Measurements from ENCODE around the gene DPPA3.
"Not testable (repeated sequence)": the region's sequence is repeated elsewhere in the genome, so short reads cannot be mapped to it uniquely, and the experiment has no call there.

The DPPA3 gene

DNA sequence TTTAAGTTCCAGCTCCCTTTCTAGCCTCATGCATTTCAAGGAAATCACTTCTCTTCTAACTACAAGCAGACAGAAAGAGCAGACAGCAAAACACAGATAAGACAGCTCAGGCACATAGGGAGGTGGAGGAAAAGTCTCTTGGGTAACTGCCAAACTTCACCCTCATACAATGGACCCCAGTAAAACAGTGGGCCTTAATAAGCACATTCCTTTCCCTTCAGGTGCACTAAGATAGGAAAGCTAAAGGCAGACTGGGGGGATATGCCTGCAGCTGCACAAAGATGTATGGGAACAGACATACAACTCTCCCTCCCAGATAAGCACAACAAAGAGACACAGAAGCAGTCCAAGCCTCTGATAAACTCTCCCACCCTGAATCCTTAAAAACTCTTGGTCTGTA is 19.8 kb downstream of the DPPA3 start:
- not testable (repeated sequence) for DNase-seq (ENCODE audit: low read depth)

DNA sequence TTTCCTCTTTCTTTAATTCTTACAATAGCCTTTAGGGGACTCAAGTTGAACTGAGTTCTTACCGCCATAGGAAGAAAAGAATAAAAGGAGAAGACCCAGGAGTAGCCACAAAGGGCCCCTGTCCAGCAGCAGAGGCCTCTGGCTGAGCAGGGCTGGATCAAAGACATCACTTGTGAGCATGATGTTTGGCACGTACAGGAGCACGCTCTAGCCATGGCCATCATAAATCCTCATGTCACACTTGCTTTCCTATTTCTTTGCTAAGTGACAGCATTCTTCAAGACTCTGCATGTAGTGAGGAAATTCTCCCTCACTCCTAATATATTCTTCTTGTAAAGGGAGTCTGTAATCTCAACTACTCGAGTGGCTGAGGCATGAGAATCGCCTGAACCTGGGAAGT is 20.3 kb downstream of the DPPA3 start:
- no peak for DNase-seq (ENCODE audit: low read depth)

DNA sequence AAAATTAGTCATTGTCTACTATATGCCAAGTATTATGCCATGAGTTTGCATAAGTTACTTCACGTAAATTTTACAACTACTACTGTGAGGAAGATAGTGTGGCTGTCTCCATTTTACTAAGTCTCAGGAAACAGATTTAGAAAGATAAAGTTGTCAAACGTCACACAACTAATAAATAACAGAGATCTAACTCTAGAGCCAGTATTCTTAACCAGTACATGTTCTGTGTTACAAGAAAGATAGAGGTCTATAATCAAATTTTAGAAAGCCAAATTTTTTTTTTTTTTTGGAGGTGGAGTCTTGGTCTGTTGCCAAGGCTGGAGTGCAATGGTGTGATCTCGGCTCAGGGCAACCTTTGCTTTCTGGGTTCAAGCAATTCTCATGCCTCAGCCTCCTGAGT is 21.8 kb downstream of the DPPA3 start:
- no peak for DNase-seq (ENCODE audit: low read depth)

DNA sequence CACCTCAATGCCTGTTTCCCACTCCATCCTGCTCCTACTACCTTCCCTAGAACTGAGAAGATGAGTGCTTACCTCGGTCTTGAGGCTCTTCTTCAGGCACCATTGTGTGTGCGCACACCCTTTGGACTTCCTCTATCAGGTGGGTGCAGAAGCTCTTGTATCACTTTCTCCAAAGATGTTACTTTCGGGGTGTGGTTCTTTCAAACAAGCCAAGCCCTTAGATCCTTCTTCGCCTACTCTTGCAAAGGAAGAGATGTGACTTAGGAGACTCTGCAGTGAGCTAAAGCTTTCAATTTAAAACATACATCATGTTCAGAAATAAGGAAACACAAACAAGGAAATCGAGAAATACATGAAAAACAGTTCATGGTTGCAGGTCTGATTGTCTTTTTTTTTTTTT is 36.0 kb downstream of the DPPA3 start, which contains the start of gene CLEC4C:
CLEC4C (minus strand) TSS at position 130 of the 400 bp plus-strand sequence; CDS start at position 103, 27 bp downstream.
- no peak for DNase-seq (ENCODE audit: low read depth)

DNA sequence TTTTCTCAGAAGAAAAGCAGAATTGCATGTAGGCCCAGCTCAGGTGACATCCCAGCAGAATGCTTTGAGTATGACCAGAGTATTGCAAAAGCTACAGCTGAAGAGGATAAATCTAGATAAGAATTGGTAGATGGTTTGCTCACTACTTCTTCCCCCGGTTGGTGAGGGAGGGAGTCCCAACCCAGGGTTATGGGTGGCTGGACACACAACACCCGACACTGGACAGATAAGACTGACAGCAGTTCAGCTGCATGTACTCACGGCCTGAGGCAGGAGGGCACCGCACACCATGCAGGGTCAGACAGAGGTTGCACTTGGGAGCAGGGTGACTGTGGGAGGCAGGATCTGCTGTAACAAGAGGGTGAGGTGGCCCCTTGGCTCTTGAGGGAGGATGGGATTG is 37.6 kb downstream of the DPPA3 start:
- DNase-seq (ENCODE audit: low read depth), result no peak

DNA sequence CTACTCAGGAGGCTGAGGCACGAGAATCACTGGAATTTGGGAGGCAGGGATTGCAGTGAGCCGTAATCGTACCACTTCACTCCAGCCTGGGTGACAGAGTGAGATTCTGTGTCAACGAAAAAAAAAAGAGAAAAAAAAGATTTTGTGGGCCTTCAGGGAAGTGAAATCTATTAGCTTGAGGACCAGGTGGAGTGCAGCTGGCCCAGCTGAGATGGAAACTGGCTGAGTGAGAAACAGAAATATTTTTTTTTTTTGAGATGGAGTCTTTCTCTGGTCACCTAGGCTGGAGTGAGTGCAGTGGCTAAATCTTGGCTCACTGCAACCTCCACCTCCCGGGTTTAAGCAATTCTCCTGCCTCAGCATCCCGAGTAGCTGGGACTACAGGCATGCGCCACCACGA is 38.2 kb downstream of the DPPA3 start:
- no peak for DNase-seq (ENCODE audit: low read depth)

DNA sequence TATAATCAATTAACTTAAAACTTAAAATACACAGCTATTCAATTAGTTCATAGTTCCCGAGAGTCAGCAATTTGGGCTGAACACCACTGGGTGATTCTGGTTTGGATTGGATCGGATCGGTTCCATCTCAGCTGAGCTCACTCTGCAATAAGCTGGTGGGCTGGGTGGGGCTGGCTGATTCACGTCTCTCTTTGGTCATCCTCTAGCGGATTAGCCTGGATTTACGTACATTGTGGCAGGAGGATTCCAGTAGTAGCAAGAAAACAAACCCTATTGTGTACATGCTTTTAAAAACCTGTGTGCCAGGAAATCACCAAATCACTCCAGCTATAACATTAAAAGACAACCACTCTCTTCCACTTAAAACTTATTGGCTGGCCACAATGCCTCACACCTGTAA is 39.1 kb downstream of the DPPA3 start:
- DNase-seq (ENCODE audit: low read depth), result no peak

DNA sequence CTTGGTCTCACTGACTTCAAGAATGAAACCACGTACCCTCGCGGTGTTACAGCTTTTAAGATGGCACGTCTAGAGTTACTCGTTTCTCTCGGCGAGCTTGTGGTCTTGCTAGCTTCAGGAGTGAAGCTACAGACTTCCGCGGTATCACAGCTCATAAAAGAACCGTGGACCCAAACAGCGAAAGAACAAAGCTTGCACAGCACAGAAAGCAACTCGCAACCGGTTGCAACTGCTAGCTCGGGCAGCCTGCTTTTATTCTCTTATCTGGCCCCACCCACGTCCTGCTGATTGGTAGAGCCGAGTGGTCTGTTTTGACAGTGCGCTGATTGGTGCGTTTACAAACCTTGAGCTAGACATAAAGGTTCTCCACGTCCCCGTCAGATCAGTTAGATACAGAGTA is 40.2 kb downstream of the DPPA3 start:
- DNase-seq (ENCODE audit: low read depth), result no peak

DNA sequence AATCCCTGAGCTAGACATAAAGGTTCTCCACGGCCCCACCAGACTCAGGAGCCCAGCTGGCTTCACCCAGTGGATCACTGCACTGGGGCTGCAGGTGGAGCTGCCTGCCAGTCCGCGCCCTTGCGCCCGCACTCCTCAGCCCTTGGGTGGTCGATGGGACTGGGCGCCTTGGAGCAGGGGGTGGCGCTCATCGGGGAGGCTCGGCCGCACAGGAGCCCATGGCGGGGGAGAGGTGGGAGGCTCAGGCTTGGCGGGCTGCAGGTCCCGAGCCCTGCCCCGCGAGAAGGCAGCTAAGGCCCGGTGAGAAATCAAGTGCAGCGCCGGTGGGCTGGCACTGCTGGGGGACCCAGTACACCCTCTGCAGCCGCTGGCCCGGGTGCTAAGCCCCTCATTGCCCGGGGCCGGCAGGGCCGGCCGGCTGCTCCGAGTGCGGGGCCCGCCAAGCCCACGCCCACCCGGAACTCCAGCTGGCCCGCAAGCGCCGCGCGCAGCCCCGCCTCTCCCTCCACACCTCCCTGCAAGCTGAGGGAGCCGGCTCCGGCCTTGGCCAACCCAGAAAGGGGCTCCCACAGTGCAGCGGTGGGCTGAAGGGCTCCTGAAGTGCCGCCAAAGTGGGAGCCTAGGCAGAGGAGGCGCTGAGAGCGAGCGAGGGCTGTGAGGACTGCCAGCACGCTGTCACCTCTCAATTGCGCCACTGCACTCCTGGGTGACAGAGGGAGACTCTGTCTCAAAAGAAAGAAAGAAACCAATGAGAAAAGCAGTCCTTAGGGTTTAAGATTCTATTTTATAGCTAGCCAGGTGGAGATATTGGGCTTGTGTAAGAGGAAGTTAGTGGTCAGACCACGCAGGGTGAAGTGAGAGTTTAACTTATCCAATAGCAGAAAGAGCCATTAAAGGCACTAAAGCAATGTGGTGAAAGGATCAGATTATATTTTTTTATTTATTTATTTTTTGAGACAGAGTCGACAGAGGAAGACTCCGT is 41.0 kb downstream of the DPPA3 start:
- not testable (repeated sequence) for DNase-seq (ENCODE audit: low read depth)

DNA sequence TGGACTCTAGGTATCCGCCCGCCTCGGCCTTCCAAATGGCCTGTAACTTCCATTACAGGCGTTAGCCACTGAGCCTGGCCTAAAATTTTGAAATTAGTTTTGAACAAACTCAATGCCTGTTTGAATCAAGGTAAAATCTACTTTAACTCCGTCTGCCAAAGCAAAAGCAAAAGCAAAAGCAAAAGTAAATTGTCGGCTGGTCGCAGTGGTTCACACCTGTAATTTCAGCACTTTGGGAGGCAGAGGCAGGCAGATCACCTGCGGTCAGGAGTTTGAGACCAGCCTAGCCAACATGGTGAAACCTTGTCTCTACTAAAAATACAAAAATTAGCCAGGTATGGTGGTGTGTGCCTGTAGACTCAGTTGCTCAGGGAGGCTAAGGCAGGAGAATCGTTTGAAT is 44.4 kb downstream of the DPPA3 start:
- DNase-seq (ENCODE audit: low read depth), result not testable (repeated sequence)

DNA sequence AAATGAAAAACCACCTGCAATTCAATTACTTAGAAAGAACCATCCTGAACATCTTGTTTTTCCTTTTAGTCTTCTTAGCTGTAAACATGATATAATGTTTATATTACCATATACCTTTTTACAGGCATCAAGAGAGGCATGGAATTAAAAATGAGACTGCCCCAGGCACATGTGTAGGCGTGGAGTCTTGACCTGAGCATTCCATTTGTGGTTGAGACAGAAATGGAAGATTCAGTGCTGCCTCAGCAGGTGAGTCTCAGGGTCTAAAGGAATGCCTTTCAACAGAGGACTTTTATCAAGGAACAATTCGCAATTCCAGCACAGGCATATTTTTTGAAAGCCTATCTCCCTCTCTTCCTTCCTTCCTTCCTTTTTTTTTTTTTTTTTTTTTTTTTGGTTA is 45.8 kb downstream of the DPPA3 start:
- DNase-seq (ENCODE audit: low read depth), result no peak

DNA sequence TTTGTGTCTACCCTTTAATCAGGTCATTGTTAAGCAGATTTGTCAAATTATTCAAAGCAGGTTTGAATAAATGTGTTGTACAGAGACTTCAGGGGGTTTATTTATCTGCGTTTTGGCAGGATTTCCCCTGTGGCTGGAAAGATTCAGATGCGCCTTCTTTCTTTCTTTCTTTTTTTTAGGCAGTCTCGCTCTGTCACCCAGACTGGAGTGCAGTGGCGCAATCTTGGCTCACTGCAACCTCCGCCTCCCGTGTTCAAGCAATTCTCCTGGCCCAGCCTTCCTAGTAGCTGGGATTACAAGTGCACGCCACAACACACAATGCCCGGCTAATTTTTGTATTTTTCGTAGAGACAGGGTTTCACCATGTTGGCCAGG is 47.5 kb downstream of the DPPA3 start:
- DNase-seq (ENCODE audit: low read depth), result no peak

All from stimulated activated CD8-positive, alpha-beta memory T cell treated with anti-CD3 and anti-CD28 coated beads, Interleukin-7, amount 100 ng/mL, for 24 hours (primary cell).